Breast epithelium (tissue), 4 donors: Measurements from ENCODE around the gene NRXN3. TPM values are rescaled to one million over a fixed set of nuclear protein-coding genes. Genes with fewer than 3 reads are reported as not detected.

Experiments
- DNase-seq, 2 donors: peaks; one replicate each; pipeline ENCODE4 v3.0.0-alpha.2; 2019; ENCODE audit warnings: low spot score in 2 of 2
- H3K27ac ChIP-seq, 2 donors: fragments of 200-600 bp; sonication (generic) in 1 of 2; one replicate each; pipeline ENCODE4 v1.5.1; 2016 to 2019; ENCODE audit warnings: mild to moderate bottlenecking in 1 of 2
- H3K27me3 ChIP-seq, 2 donors: fragments of 200-600 bp; sonication (generic) in 1 of 2; one replicate each; pipeline versions ENCODE4 v1.5.1 to v1.6.0; 2017 to 2019; ENCODE audit warnings: control low read depth in 1 of 2, mild to moderate bottlenecking in 1 of 2
- H3K36me3 ChIP-seq: fragments of 200-600 bp; one replicate; pipeline ENCODE4 v1.5.1; 2019
- H3K4me1 ChIP-seq, 2 donors: fragments of 200-600 bp; sonication (generic); one replicate each; pipeline ENCODE4 v1.5.1; 2016 to 2019; ENCODE audit warnings: control low read depth in 1 of 2
- H3K4me3 ChIP-seq, 3 donors: fragments of 200-600 bp; sonication (generic); 1 replicate in 2 of 3; 2 replicates in 1 of 3; pipeline ENCODE4 v1.5.1; 2016 to 2019; ENCODE audit warnings: mild to moderate bottlenecking in 3 of 3, moderate library complexity in 2 of 3
- H3K9me3 ChIP-seq, 2 donors: fragments of 200-600 bp; sonication (generic) in 1 of 2; one replicate each; pipeline ENCODE4 v1.5.1; 2016 to 2019; ENCODE audit warnings: control low read depth in 1 of 2
- CTCF ChIP-seq, 3 donors: fragments of 450-650 bp; IDR thresholded peaks; one replicate each; pipeline ENCODE4 v1.5.1; 2016 to 2017; ENCODE audit warnings: antibody characterized with exemption in 3 of 3, mild to moderate bottlenecking in 3 of 3, moderate library complexity in 3 of 3
- POLR2A ChIP-seq: fragments of 450-650 bp; IDR thresholded peaks from one replicate; pipeline ENCODE4 v1.6.1; 2016; ENCODE audit warnings: antibody characterized with exemption, mild to moderate bottlenecking, moderate library complexity
- POLR2AphosphoS5 ChIP-seq, 3 donors: sonication (generic); formaldehyde crosslinking; IDR thresholded peaks; one replicate each; pipeline ENCODE4 v1.6.1; 2017; ENCODE audit warnings: antibody characterized with exemption in 3 of 3
- intact Hi-C: fragments of 100-400 bp; cut with DNase I; formaldehyde crosslinking; loops from one replicate; pipeline ENCODE4 v1.15.1; 2023; ENCODE audit warnings: low total_unique reads
- total RNA-seq, 3 donors: library from RNA; depleted of rRNA; stranded (reverse); fragments of >200 nt; gene quantifications; one replicate each; pipeline ENCODE4 v1.1.0, GENCODE V29; 2016

NRXN3 gene
- total RNA-seq, 3 donors from 2014 or later: 2.9 to 3.6 (median 3.5) TPM

DNA sequence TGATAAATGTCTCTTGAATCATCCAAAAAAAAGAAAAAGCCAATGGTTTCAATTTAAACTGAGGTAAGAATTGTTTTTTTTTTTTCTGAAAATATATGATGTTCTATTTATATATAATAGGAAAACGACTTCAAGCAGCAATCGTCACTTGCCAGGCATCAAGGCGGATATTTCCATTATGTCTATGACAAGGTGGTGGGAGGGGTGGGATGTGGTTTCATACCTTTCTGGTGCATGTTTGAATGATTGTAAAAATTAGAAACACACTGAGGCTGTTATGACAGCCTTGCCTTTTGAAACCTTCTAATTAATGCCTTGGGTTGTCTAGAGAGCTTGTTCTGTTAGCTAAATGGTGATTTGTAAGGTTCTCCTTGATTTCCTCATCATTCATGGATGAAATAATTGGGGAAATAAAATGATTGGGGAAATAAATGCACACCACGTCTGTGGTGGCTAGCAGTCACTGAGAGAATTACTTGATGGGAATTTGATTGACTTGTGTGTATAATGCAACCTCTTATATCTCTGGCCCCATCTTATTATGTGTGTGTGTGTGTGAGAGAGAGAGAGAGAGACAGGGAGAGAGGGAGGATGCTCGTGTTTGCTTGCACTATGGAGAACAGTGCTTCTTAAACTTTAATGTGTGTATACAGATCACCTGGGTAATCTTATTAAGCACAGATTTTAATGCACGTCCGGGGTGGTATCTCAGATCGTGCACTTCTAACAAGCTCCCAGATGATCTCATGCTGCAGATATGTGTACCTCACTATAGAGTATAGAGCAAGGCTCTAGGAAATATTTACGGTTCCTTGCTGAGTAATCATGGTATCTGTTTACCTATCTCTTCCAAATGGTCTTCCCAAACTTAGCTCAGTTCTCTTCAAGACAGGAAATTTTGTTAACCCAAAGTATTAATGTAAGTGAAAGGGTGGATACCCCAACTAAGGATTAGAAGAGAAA lies 1538.5 kb downstream of the NRXN3 start:
- TF ChIP-seq POLR2AphosphoS5 (IDR thresholded peaks at IDR 0.05) (no peak), CTCF (IDR thresholded peaks at IDR 0.05) (no peak), POLR2A (no peak)
- H3K36me3 ChIP-seq: no peaks in the 10 kb centered on the region
- intact Hi-C loops: no loop called here
- no peaks in the 10 kb centered on the region for H3K9me3 ChIP-seq
- no peak for DNase-seq
- H3K27ac ChIP-seq: no peak overlapping the region
- no peak overlapping the region for H3K4me3 ChIP-seq
- H3K27me3 ChIP-seq: no peaks in the 10 kb centered on the region
- no peaks in the 10 kb centered on the region for H3K4me1 ChIP-seq

DNA sequence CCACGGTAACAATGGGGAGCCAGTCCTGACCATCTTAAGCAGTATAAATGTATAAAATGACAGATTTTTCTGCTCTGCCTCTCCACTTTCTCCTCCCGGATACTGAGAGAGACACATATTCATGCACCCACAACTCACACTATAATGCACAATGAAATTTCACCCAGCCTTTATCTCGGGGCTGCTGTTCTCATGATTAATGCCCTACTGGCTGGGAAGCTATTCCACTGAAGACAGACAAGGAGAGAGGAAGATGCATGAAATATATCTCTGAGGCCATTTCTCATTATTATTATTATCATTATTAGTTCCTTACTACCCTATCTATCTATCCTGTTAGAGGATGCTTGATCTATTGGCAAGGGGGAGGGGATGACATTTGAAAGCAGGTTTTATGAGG lies 1539.4 kb downstream of the NRXN3 start:
- Histone ChIP-seq H3K4me1 (no peaks in the 10 kb centered on the region), H3K27ac (no peak overlapping the region), H3K9me3 (no peaks in the 10 kb centered on the region), H3K36me3 (no peaks in the 10 kb centered on the region), H3K27me3 (no peaks in the 10 kb centered on the region), H3K4me3 (no peak overlapping the region)
- intact Hi-C loops: no loop called here
- no peak for TF ChIP-seq POLR2AphosphoS5 (IDR thresholded peaks at IDR 0.05)
- TF ChIP-seq CTCF (IDR thresholded peaks at IDR 0.05): no peak
- TF ChIP-seq POLR2A: no peak
- DNase-seq: no peak

DNA sequence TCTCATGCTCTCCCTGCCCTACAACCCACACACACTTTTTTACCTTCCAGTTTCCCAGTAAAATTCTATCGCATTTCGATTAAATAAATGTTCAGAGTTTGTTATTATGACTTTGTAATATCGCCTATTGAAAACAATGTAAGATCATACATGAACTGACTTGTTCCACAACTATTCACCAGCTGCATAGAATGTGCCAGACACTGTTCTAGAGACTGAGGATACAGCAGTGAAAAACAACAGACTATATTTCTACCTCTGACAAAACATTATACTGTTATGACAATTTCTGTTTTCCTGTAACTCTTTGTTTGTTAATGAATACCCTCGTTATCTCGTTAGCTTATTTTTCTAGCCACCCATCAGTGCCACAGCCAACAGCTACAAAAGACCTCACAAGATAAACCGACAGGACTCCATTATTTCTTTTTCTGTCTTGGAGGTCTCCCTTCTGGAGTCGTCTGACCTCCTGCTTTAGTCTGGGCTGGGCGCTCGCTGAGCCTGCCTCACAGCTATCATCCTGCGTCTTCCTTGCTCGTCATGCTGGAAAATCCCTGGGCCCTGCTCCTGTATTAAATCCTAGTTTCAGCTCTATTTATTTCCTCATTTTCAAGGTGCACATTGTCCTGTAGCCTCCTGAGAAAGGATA lies 1542.3 kb downstream of the NRXN3 start:
- no peak for DNase-seq
- TF ChIP-seq POLR2A (no peak), POLR2AphosphoS5 (IDR thresholded peaks at IDR 0.05) (no peak), CTCF (IDR thresholded peaks at IDR 0.05) (no peak)
- H3K4me1 ChIP-seq: no peaks in the 10 kb centered on the region
- H3K27me3 ChIP-seq: no peaks in the 10 kb centered on the region
- intact Hi-C loops: no loop called here
- no peak overlapping the region for H3K27ac ChIP-seq
- no peak overlapping the region for H3K4me3 ChIP-seq
- no peaks in the 10 kb centered on the region for H3K36me3 ChIP-seq
- H3K9me3 ChIP-seq: no peaks in the 10 kb centered on the region

- Histone ChIP-seq H3K4me3 (no peak overlapping the region), H3K36me3 (no peaks in the 10 kb centered on the region), H3K4me1 (no peaks in the 10 kb centered on the region), H3K9me3 (no peaks in the 10 kb centered on the region), H3K27me3 (no peaks in the 10 kb centered on the region), H3K27ac (no peak overlapping the region)
- intact Hi-C loops: no loop called here
- no peak for TF ChIP-seq POLR2A
- TF ChIP-seq POLR2AphosphoS5 (IDR thresholded peaks at IDR 0.05): no peak
- no peak for TF ChIP-seq CTCF (IDR thresholded peaks at IDR 0.05)
- no peak for DNase-seq
These were observed 1551.4 kb downstream of the NRXN3 start for GRCh38 chr14:79721399-79722084.
